Measurements from ENCODE around the gene FOXQ1. TPM values are rescaled to one million over a fixed set of nuclear protein-coding genes. Genes with fewer than 3 reads are reported as not detected.

Gene FOXQ1, protein sequence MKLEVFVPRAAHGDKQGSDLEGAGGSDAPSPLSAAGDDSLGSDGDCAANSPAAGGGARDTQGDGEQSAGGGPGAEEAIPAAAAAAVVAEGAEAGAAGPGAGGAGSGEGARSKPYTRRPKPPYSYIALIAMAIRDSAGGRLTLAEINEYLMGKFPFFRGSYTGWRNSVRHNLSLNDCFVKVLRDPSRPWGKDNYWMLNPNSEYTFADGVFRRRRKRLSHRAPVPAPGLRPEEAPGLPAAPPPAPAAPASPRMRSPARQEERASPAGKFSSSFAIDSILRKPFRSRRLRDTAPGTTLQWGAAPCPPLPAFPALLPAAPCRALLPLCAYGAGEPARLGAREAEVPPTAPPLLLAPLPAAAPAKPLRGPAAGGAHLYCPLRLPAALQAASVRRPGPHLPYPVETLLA
- total RNA-seq, result not detected in 2 replicates

DNA sequence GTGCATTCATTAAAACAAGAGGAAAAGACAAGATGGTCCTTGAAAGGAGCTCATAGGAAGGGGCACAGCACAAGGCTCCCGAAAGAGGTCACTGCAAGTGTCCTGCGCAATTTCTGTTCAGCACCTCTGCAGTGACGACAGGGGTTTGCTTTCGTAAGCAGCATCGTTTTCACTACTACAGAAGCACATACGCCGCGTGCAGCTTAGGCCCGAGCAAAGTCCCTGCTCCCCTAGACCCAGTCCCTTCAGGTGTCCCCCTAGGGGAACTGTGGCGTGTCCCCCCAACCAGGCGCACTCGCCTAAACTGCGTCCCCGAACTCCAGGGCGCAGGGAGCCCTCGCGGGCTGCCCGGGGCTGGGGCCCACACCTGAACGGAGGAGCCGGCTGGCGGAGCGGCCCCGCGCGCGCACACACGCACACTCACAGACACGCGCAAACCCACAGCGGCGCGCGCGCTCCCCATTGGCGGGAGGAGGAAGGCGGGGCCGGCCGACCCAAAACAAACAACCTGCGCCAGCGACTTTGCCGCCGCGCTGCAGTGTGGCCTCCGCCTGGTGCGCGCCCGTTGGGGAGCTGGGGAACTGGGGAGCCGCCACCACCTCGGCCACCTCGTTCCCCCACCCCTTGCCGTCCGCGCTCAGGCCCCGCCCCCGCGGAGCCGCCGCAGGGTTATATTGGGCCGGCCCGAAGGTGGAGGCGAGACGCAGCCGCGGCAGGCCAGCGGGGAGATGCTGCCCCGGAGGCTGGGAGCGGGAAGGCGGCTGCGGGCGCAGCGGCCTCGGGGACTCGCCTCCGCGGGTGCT is at the start of gene FOXQ1:
Gene FOXQ1, plus strand, starts transcription at position 699 of the 803 bp plus-strand sequence. CDS start 607 bp downstream, outside the sequence.

Other genes starting within 250 kb of the FOXQ1 start
- gene FOXF2, start 77.5 kb downstream of the FOXQ1 start, total RNA-seq, result 0.54 and 0.81 TPM in 2 replicates